Esophagus muscularis mucosa (tissue), 4 donors: ENCODE measurements around the gene DCD.

ENCODE experiments used
- CTCF ChIP-seq, 3 experiments: fragments of 200-600 bp in 2 of 3; fragments of 450-650 bp in 1 of 3; sonication (generic) in 2 of 3; IDR thresholded peaks; one replicate each; pipeline ENCODE4 v1.5.1; 2017 to 2019; ENCODE audit warnings: antibody characterized with exemption in 3 of 3, mild to moderate bottlenecking in 2 of 3, moderate library complexity in 1 of 3
- EP300 ChIP-seq: sonication (generic); formaldehyde crosslinking; IDR thresholded peaks from one replicate; pipeline ENCODE4 v1.6.1; 2017; ENCODE audit warnings: antibody characterized with exemption
- POLR2A ChIP-seq: fragments of 450-650 bp; IDR thresholded peaks from one replicate; pipeline ENCODE4 v1.6.1; 2017; ENCODE audit warnings: antibody characterized with exemption, moderate library complexity, mild to moderate bottlenecking, low read depth
- POLR2AphosphoS5 ChIP-seq, 2 donors: sonication (generic); formaldehyde crosslinking; IDR thresholded peaks; one replicate each; pipeline ENCODE4 v1.6.1; 2017; ENCODE audit warnings: antibody characterized with exemption in 2 of 2

- no peak for TF ChIP-seq CTCF (IDR thresholded peaks at IDR 0.05)
- no peak for TF ChIP-seq EP300
- TF ChIP-seq POLR2A, result no peak
- TF ChIP-seq POLR2AphosphoS5 (IDR thresholded peaks at IDR 0.05), result no peak
Measured at GRCh38 chr12:54628186-54628846, 19.8 kb downstream of the DCD start.
